Left lung (tissue), 14 donors: ENCODE data around the gene PPEF2. TPM values are rescaled to one million over a fixed set of nuclear protein-coding genes. Genes with fewer than 3 reads are reported as not detected.

ENCODE experiments used
- ATAC-seq: fragments of 200-7000 bp; cut with Tn5 transposase; one replicate; pipeline ENCODE4 v1.9.1; 2020; ENCODE audit warnings: moderate library complexity
- DNase-seq, 4 donors: peaks; one replicate each; pipeline ENCODE4 v3.0.0-alpha.2; 2013 to 2020
- H3K27ac ChIP-seq, 2 donors: fragments of 200-600 bp; sonication (generic) in 1 of 2; one replicate each; pipeline versions ENCODE4 v1.5.0 to v1.8.0; 2020 to 2021
- H3K27me3 ChIP-seq, 2 donors: fragments of 200-600 bp; sonication (generic) in 1 of 2; one replicate each; pipeline versions ENCODE4 v1.5.0 to v1.8.0; 2020 to 2021
- H3K36me3 ChIP-seq, 2 donors: fragments of 200-600 bp; sonication (generic) in 1 of 2; one replicate each; pipeline versions ENCODE4 v1.5.0 to v1.8.0; 2020 to 2021
- H3K4me1 ChIP-seq, 2 donors: fragments of 200-600 bp; one replicate each; pipeline ENCODE4 v1.8.0; 2021
- H3K4me3 ChIP-seq, 2 donors: fragments of 200-600 bp; sonication (generic) in 1 of 2; one replicate each; pipeline versions ENCODE4 v1.5.0 to v1.8.0; 2020 to 2021; ENCODE audit warnings: mild to moderate bottlenecking in 1 of 2
- H3K9me3 ChIP-seq, 2 donors: fragments of 200-600 bp; sonication (generic) in 1 of 2; one replicate each; pipeline versions ENCODE4 v1.5.0 to v1.8.0; 2020 to 2021
- CTCF ChIP-seq, 2 donors: fragments of 200-600 bp; sonication (generic) in 1 of 2; IDR thresholded peaks; one replicate each; pipeline versions ENCODE4 v1.5.0 to v1.8.0; 2021; ENCODE audit warnings: antibody characterized with exemption in 2 of 2
- intact Hi-C, 2 donors: fragments of 100-400 bp; cut with DNase I; formaldehyde crosslinking; loops; one replicate each; pipeline versions ENCODE4 v1.11.2 to v1.14.2; 2022
- long read RNA-seq, 12 donors: library from polyadenylated mRNA in 2 of 12; unstranded in 2 of 12; transcript quantifications; one replicate each; pipeline ENCODE4 v2.0.0 and lab custom pipeline, GENCODE V29; 2019 to 2026
- polyA plus RNA-seq, 6 donors: library from polyadenylated mRNA; unstranded; fragments of 120-200 nt; gene quantifications; one replicate each; pipeline ENCODE4 v1.2.1, GENCODE V29; 2013; ENCODE audit not compliant: insufficient read length in 6 of 6
- total RNA-seq, 2 donors: library from RNA; stranded (reverse); fragmentation: NEBNext Ultra II Directional; extraction: Animal tissue kit (Norgen Biotek cat#: 25700); gene quantifications; one replicate each; pipeline ENCODE4 v1.2.1, GENCODE V29; 2021
- donor health status: DM: no; HTN: yes; CAD: no.
- donor health status: DM: no; HTN: no; CAD: no.

PPEF2 gene, protein sequence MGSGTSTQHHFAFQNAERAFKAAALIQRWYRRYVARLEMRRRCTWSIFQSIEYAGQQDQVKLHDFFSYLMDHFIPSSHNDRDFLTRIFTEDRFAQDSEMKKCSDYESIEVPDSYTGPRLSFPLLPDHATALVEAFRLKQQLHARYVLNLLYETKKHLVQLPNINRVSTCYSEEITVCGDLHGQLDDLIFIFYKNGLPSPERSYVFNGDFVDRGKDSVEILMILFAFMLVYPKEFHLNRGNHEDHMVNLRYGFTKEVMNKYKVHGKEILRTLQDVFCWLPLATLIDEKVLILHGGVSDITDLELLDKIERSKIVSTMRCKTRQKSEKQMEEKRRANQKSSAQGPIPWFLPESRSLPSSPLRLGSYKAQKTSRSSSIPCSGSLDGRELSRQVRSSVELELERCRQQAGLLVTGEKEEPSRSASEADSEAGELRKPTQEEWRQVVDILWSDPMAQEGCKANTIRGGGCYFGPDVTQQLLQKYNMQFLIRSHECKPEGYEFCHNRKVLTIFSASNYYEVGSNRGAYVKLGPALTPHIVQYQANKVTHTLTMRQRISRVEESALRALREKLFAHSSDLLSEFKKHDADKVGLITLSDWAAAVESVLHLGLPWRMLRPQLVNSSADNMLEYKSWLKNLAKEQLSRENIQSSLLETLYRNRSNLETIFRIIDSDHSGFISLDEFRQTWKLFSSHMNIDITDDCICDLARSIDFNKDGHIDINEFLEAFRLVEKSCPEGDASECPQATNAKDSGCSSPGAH
- total RNA-seq (not detected), polyA plus RNA-seq (under 1 TPM in 4 of 6 donors, not detected in 2; 0.06 to 0.54 (median 0.26) TPM)
- long read RNA-seq, donor 1, result 0 reads
- long read RNA-seq, donor 2, result 0 reads
- long read RNA-seq, donor 3, result 0 reads
- long read RNA-seq, donor 4, result 0 reads
- long read RNA-seq, donor 5, result 0 reads
- long read RNA-seq, donor 6, result 0 reads
- long read RNA-seq, donor 7, result 0 reads
- long read RNA-seq, donor 8, result 0 reads
- long read RNA-seq, donor 9, result 0 reads
- long read RNA-seq, donor 10, result 0 reads
- long read RNA-seq, donor 11, result 0 reads
- long read RNA-seq, donor 12, result 0 reads

DNA sequence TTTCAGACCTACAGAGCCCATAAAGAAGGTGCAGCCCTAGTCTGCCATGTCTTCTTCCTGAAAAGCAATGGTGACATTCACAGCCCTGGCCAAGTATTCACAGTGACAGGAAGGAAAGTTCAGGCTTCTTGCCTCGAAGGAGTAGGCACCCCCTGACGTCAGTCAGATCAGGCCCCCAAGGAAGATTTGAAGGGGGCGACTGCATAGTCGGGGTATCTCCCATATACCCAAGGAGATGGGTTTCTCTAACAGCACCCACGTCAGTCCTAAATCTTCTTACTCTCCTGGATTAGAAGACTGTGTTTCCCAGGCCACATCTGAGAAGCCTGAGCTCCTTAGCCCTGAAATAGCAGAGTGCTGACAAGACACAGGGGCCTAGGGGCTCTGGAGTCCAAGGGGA is at the start of gene PPEF2:
TSS of gene PPEF2 (minus strand) at position 101 of the 400 bp plus-strand sequence. CDS start 6,127 bp downstream, outside the sequence.
- intact Hi-C loops, result no loop called here
- DNase-seq (no peak), ATAC-seq (no peak)
- Histone ChIP-seq H3K4me1 (peaks cover 0 to 8% of the 10 kb centered on the region in 2 donors), H3K27me3 (no peaks in the 10 kb centered on the region), H3K9me3 (no peaks in the 10 kb centered on the region), H3K36me3 (no peaks in the 10 kb centered on the region), H3K27ac (no peak within 1 kb of the TSS), H3K4me3 (no peak within 1 kb of the TSS)
- TF ChIP-seq CTCF (IDR thresholded peaks at IDR 0.05), result no peak

DNA sequence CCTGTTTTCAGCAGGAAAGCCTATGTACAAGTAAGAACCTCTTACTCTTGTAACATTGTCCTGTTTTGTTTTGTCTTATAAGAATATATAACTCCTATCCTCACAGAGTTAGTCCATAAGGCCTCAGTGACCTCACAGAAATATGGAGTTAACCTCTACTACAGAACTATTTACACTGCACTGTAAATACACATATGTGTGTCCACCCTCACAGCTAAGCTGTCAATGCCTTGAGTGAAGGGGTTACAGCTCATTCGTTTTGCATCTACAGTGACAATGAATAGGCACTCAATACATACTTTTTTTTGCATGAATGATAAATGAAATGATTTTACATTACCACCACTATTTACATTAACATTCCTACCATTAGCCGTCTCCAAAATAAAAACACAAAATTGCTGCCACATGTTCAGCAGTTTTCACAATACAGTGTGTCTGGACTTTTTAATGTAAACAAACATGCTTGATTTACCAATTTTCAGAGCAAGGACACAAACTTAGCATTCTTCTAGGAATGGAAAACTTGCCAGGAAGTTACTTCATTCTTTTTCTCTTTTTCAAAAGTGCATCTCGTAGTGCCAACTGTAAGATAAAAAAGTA is 48.1 kb upstream of the PPEF2 start:
- intact Hi-C loops, result no loop called here
- peaks cover 0 to 88% of the 10 kb centered on the region in 2 donors for H3K36me3 ChIP-seq

DNA sequence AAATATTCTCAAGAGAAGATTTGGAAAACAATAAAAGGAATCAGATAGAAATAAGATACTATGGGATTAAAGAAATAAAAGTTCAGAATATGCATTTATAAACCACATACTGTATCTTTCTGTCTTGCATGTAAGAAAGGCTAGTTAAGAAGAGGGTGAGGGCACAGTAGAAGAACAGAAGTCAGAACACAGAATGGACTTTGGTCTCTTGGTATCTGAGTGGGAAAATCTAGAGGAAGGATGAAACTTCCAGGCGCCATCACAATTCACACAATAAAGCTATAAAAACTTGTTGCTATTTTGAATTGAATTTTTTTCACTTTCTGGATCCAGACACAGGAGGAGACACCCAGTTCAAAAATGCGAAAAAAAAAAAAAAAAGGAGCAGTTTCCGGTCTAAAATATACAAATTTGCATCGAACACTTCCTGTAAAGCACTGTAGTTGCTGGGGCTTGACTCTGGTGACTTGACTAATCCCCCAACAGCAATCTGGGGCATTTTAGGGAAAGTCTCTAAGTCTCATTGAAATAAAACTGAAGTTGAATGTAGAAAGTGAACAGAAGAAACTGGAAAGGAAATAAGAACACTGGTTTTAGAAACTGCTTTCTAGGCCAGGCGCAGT is 46.7 kb upstream of the PPEF2 start:
- no peak overlapping the region for H3K27ac ChIP-seq
- no peaks in the 10 kb centered on the region for H3K27me3 ChIP-seq
- H3K9me3 ChIP-seq, result no peaks in the 10 kb centered on the region
- DNase-seq, result no peak
- TF ChIP-seq CTCF (IDR thresholded peaks at IDR 0.05), result no peak
- intact Hi-C loops, result no loop called here
- peaks cover 0 to 75% of the 10 kb centered on the region in 2 donors for H3K36me3 ChIP-seq
- no peak overlapping the region for H3K4me3 ChIP-seq
- ATAC-seq, result no peak
- no peaks in the 10 kb centered on the region for H3K4me1 ChIP-seq

More for the DNA sequence above, 48.1 kb upstream of the PPEF2 start:
- no peak overlapping the region for H3K27ac ChIP-seq
- no peak for ATAC-seq
- TF ChIP-seq CTCF (IDR thresholded peaks at IDR 0.05), result no peak
- no peaks in the 10 kb centered on the region for H3K4me1 ChIP-seq
- no peaks in the 10 kb centered on the region for H3K9me3 ChIP-seq
- peak in 2 of 4 donors; percentile 16 to 28 for DNase-seq
- no peaks in the 10 kb centered on the region for H3K27me3 ChIP-seq
- H3K4me3 ChIP-seq, result no peak overlapping the region

DNA sequence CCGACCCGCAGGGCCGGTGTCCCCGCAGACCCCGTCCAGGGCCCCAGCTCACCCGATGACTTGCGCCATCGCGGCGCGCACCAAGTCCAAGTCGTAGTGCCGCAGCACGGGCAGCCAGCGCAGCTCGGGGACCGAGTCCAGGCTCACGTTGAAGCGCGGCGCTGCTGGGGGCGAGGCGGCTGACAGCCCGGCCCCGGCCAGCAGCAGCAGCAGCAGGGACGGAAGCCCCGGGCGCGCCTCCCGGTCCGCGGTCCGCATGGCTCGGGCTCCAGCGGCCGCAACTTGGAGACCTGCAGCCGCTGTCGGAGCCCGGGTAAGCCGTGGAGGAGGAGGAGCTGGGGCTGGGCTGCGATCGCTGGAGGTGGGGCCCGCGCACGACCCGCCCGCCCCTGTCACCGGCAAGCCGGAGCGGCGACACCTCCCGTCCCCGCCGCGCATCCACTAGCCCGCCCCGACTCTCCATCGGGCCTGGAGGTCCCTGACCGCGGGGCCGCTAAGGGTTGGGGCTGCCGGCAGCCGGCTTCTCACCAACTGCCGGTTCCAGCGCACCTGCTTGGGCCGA is 38.5 kb upstream of the PPEF2 start, which contains the start of gene NAAA:
TSS of gene NAAA (minus strand) at position 322 of the 562 bp plus-strand sequence. CDS start at position 258, 64 bp downstream.
- H3K9me3 ChIP-seq, result no peaks in the 10 kb centered on the region
- peak within 1 kb of the TSS; percentile 59 to 70 for H3K4me3 ChIP-seq
- intact Hi-C loops, result no loop called here
- H3K27me3 ChIP-seq, result peaks cover 0 to 12% of the 10 kb centered on the region in 2 donors
- TF ChIP-seq CTCF (IDR thresholded peaks at IDR 0.05), result peak in 1 of 2 donors; percentile 29
- H3K36me3 ChIP-seq, result no peaks in the 10 kb centered on the region
- DNase-seq (peak; percentile 20 to 94 (median 80)), ATAC-seq (peak; percentile 95)
- peaks cover 0 to 13% of the 10 kb centered on the region in 2 donors for H3K4me1 ChIP-seq
- peak within 1 kb of the TSS; percentile 81 to 84 for H3K27ac ChIP-seq
